Measurements from ENCODE around the gene ADSL.
"Not testable (repeated sequence)": the region's sequence is repeated elsewhere in the genome, so short reads cannot be mapped to it uniquely, and the experiment has no call there.

ADSL gene

DNA sequence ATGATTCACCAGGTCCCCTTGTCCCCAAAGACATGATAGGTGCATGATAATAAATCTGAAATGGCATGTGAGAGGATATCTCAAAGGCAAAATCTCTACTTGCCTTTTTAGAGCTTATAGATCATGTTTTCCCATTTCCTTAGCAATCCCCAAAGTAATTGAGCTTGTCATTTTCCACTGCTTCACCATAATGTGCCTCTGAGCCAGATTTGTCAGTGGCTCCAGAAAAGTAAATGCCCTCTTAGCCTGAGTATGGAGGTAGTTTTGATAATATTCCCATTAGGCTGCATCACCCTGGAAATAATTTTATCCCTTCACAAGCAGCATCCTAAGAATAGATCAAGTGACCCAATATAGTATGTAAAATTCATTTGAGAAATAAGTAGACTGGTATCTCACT, 36.7 kb upstream of the ADSL start:
- TF ChIP-seq, protein P1, sequence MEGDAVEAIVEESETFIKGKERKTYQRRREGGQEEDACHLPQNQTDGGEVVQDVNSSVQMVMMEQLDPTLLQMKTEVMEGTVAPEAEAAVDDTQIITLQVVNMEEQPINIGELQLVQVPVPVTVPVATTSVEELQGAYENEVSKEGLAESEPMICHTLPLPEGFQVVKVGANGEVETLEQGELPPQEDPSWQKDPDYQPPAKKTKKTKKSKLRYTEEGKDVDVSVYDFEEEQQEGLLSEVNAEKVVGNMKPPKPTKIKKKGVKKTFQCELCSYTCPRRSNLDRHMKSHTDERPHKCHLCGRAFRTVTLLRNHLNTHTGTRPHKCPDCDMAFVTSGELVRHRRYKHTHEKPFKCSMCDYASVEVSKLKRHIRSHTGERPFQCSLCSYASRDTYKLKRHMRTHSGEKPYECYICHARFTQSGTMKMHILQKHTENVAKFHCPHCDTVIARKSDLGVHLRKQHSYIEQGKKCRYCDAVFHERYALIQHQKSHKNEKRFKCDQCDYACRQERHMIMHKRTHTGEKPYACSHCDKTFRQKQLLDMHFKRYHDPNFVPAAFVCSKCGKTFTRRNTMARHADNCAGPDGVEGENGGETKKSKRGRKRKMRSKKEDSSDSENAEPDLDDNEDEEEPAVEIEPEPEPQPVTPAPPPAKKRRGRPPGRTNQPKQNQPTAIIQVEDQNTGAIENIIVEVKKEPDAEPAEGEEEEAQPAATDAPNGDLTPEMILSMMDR (IDR thresholded peaks at IDR 0.05; ENCODE audit: control insufficient read depth, extremely low read depth, insufficient read depth): no peak
- DNase-seq (ENCODE audit: low read depth): no peak
- no peak overlapping the region for H3K4me3 ChIP-seq (ENCODE audit: low read depth, low read length)

DNA sequence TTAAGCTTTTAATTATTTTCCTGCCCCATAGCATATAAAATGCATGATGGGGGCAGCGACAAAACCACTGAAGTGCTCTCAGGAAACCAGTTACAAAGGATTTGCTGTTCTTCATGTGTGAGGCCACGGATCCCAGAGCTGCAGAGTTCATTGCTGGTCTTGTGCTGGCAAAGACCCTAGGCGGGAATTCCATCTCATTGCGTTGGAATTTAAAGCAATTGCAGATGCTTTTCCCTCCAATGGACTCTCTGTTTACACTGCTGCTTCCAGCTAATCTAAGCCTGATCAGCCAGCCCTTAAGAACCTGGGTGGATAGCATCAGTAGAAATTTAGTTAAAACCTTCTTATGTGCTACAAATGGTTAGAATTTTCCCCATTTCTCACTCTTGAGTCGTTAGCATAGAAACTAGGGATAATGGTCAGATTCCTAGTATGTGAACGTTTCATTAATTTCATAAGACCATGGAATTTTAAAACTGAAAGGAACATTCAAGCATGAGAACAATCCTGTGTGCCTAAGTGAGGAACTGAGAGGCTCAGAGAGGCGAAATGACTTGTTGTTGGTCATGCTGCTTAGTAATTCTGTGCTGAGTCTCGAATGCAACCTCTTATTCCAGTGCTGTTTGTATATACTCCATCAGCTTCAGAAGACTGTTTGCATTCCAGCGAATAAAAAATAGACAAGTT, 36.1 kb upstream of the ADSL start:
- no peak overlapping the region for H3K4me3 ChIP-seq (ENCODE audit: low read depth, low read length)
- TF ChIP-seq, protein P1 (IDR thresholded peaks at IDR 0.05; ENCODE audit: control insufficient read depth, extremely low read depth, insufficient read depth): no peak
- no peak for DNase-seq (ENCODE audit: low read depth)

DNA sequence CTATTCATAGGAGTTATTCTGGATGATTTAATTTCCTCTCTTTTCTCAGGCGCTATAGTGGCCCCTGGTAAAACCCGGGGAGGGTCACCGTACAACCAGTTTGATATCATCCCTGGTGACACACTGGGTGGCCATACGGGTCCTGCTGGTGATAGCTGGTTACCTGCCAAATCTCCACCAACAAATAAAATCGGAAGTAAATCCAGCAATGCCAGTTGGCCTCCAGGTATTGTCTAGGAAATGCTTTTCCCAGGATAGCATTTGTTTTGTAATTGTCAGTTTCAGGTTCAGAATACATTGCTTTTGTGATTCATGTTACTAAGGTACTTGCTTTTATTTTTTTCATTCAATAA, 35.6 kb upstream of the ADSL start:
- DNase-seq (ENCODE audit: low read depth): peak; percentile 18
- no peak overlapping the region for H3K4me3 ChIP-seq (ENCODE audit: low read depth, low read length)
- TF ChIP-seq, protein P1 (IDR thresholded peaks at IDR 0.05; ENCODE audit: control insufficient read depth, extremely low read depth, insufficient read depth): no peak

DNA sequence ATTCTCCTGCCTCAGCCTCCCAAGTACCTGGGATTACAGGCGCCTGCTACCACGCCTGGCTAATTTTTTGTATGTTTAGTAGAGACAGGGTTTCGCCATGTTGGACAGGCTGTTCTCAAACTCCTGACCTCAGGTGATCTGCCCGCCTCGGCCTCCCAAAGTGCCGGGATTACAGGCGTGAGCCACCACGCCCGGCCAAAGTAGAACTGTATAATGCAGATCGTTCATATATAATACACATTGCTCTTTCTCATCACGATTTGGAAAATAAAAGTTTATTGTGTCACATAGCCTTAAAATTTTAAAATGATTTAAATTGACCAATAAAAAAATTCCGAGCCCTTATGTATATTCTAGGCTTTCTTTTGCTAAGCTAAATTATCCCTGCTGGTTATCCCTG, 34.7 kb upstream of the ADSL start:
- DNase-seq (ENCODE audit: low read depth): not testable (repeated sequence)

DNA sequence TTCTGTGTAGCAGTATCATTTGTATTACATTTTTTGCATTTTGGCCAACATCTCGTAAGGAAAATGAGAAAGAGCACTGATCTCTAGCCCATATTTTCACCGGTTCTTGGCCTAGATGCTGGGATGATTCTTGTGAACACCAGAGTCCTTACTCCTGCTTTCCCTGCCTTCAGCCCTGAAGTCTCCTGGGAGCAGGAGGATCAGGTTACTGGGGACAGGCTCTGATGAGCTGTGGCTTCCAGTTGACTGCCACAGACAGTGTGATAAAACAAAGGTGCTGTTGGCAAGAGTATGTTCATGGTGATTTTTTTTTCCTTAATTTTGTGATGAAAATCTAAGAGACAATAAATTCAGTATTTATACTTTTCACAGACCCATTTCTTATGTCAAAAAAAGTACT, 34.2 kb upstream of the ADSL start:
- H3K4me3 ChIP-seq (ENCODE audit: low read depth, low read length): no peak overlapping the region
- no peak for DNase-seq (ENCODE audit: low read depth)
- TF ChIP-seq, protein P1 (IDR thresholded peaks at IDR 0.05; ENCODE audit: control insufficient read depth, extremely low read depth, insufficient read depth): no peak

More for the DNA sequence above, 34.7 kb upstream of the ADSL start:
- not testable (repeated sequence) for H3K4me3 ChIP-seq (ENCODE audit: low read depth, low read length)

DNA sequence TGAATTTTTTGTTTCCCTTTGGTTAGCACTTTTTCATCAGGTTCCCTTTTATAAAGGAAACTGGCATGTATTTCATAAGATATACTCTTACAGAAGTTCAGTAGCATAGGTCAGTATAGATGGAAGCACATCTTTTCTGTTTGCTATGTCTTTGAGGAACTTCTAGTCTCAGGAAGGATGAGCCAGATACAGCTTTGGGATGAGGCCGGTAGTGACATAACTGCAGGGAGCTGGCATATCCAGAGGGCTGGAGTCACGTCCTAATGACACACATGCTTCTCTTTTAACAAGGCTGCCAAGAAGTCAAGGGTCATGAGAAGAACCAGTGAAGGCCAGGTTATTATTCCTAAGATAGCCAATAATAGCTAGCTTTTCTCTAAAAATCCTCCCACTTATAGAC, 33.3 kb upstream of the ADSL start:
- H3K4me3 ChIP-seq (ENCODE audit: low read depth, low read length): no peak overlapping the region
- TF ChIP-seq, protein P1 (IDR thresholded peaks at IDR 0.05; ENCODE audit: control insufficient read depth, extremely low read depth, insufficient read depth): no peak
- no peak for DNase-seq (ENCODE audit: low read depth)

DNA sequence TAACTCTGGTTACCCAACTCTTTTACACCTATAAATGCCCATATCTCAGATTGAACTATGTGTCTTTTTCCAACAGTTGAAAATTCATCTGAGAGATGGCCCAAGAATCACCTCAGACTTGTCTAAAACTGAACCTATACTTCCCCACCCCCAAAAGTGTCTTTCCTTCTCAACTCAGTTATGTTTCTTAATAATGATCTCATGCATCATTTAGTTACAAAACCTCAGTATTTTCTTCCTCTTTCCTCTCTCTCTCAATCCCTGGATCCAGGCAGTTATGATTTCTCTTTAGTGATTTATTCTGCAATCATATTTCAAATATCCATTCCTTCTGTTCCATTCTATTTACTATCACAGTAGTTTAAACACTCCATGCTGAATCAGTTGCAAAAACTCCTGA, 32.3 kb upstream of the ADSL start:
- no peak for DNase-seq (ENCODE audit: low read depth)
- TF ChIP-seq, protein P1 (IDR thresholded peaks at IDR 0.05; ENCODE audit: control insufficient read depth, extremely low read depth, insufficient read depth): no peak
- H3K4me3 ChIP-seq (ENCODE audit: low read depth, low read length): no peak overlapping the region
